Esophagus (tissue), 2 donors: ENCODE results near the gene TXNDC16. TPM values are rescaled to one million over a fixed set of nuclear protein-coding genes. Genes with fewer than 3 reads are reported as not detected.

ENCODE experiments used
- H3K27ac ChIP-seq, 2 donors: one replicate each; pipeline ENCODE4 v1.5.1; 2013; ENCODE audit warnings: low read depth in 2 of 2, mild to moderate bottlenecking in 2 of 2, inconsistent platforms in 1 of 2, low read length in 1 of 2, moderate library complexity in 1 of 2
- H3K27me3 ChIP-seq, 2 donors: one replicate each; pipeline ENCODE4 v1.6.1; 2013; ENCODE audit warnings: low read length in 2 of 2, control low read depth in 1 of 2, mild to moderate bottlenecking in 1 of 2; ENCODE audit not compliant: insufficient read depth in 2 of 2, control insufficient read depth in 1 of 2
- H3K36me3 ChIP-seq, 2 donors: one replicate each; pipeline ENCODE4 v1.6.1; 2013; ENCODE audit warnings: low read length in 1 of 2; ENCODE audit not compliant: control insufficient read depth in 2 of 2, insufficient read depth in 2 of 2
- H3K4me1 ChIP-seq, 2 donors: one replicate each; pipeline ENCODE4 v1.6.1; 2013; ENCODE audit warnings: low read length in 1 of 2; ENCODE audit not compliant: control insufficient read depth in 2 of 2, insufficient read depth in 2 of 2
- H3K4me3 ChIP-seq, 2 donors: one replicate each; pipeline ENCODE4 v1.5.1; 2013; ENCODE audit warnings: low read length in 2 of 2, mild to moderate bottlenecking in 2 of 2, low read depth in 1 of 2, moderate library complexity in 1 of 2
- H3K9me3 ChIP-seq, 2 donors: one replicate each; pipeline ENCODE4 v1.6.1; 2013; ENCODE audit warnings: mild to moderate bottlenecking in 2 of 2, low read depth in 1 of 2, low read length in 1 of 2, moderate library complexity in 1 of 2; ENCODE audit not compliant: control insufficient read depth in 2 of 2, insufficient read depth in 1 of 2
- WGBS, 2 donors: extraction: QIAGEN DNeasy Blood & Tissue Kit; methylation state at CpG; one replicate each; pipeline ENCODE4 v1.1.7; 2013; 5-methylcytosine and 5-hydroxymethylcytosine counted together
- polyA plus RNA-seq, 2 donors: library from polyadenylated mRNA; stranded (reverse); fragments of 200-250 nt; gene quantifications; one replicate each; pipeline ENCODE4 v1.2.3, GENCODE V29; 2013
- donor health status: healthy with polysubstance abuse.
- donor health status: Bipolar disorder and iron deficiency.

The TXNDC16 gene
- polyA plus RNA-seq, 2 donors, result 1.3 to 1.9 TPM

- Histone ChIP-seq H3K36me3 (no peaks in the 10 kb centered on the region), H3K27ac (no peak overlapping the region), H3K9me3 (no peaks in the 10 kb centered on the region), H3K27me3 (no peaks in the 10 kb centered on the region), H3K4me3 (no peak overlapping the region), H3K4me1 (no peaks in the 10 kb centered on the region)
- 73 to 75% methylated on average over 2 of the region's 2 CpGs for WGBS, 2 donors
Observed at GRCh38 chr14:52563120-52563519, 10.8 kb upstream of the TXNDC16 start.

- H3K9me3 ChIP-seq, result no peaks in the 10 kb centered on the region
- WGBS, 2 donors, result 92 to 97% methylated on average over 2 of the region's 2 CpGs
- no peaks in the 10 kb centered on the region for H3K4me1 ChIP-seq
- H3K4me3 ChIP-seq, result no peak overlapping the region
- no peak overlapping the region for H3K27ac ChIP-seq
- no peaks in the 10 kb centered on the region for H3K27me3 ChIP-seq
- no peaks in the 10 kb centered on the region for H3K36me3 ChIP-seq
Observed at GRCh38 chr14:52558688-52559087, 6.4 kb upstream of the TXNDC16 start.

GRCh38 chr14:52553671-52554575 is 1.6 kb upstream of the TXNDC16 start:
- Histone ChIP-seq H3K9me3 (no peaks in the 10 kb centered on the region), H3K27me3 (no peaks in the 10 kb centered on the region), H3K27ac (peak overlapping the region in 1 of 2 donors; percentile 86), H3K4me1 (no peaks in the 10 kb centered on the region), H3K4me3 (peak overlapping the region; percentile 61 to 73), H3K36me3 (no peaks in the 10 kb centered on the region)
- 4 to 5% methylated on average over 22 of the region's 22 CpGs for WGBS, 2 donors

- Histone ChIP-seq H3K4me3 (peak overlapping the region; percentile 61 to 73), H3K4me1 (no peaks in the 10 kb centered on the region), H3K9me3 (no peaks in the 10 kb centered on the region), H3K27ac (peak overlapping the region; percentile 62 to 86), H3K27me3 (no peaks in the 10 kb centered on the region), H3K36me3 (no peaks in the 10 kb centered on the region)
- WGBS, 2 donors, result 1% methylated on average over 57 to 69 of the region's 69 CpGs
Observed at GRCh38 chr14:52553002-52553670, 831 bp upstream of the TXNDC16 start.

- Histone ChIP-seq H3K4me1 (no peaks in the 10 kb centered on the region), H3K4me3 (peak overlapping the region; percentile 79 to 92), H3K9me3 (no peaks in the 10 kb centered on the region), H3K36me3 (no peaks in the 10 kb centered on the region), H3K27me3 (no peaks in the 10 kb centered on the region), H3K27ac (peak overlapping the region; percentile 92 to 97)
- 1 to 3% methylated on average over 8 of the region's 8 CpGs for WGBS, 2 donors
Observed at GRCh38 chr14:52551696-52552062, 626 bp downstream of the TXNDC16 start.

GRCh38 chr14:52551205-52551604 is 1.1 kb downstream of the TXNDC16 start:
- Histone ChIP-seq H3K27ac (no peak overlapping the region), H3K4me3 (peak overlapping the region in 1 of 2 donors; percentile 92), H3K36me3 (no peaks in the 10 kb centered on the region), H3K27me3 (no peaks in the 10 kb centered on the region), H3K9me3 (no peaks in the 10 kb centered on the region), H3K4me1 (no peaks in the 10 kb centered on the region)
- 40 to 47% methylated on average over 6 of the region's 6 CpGs for whole genome bisulfite sequencing, 2 donors

- Histone ChIP-seq H3K9me3 (no peaks in the 10 kb centered on the region), H3K4me1 (no peaks in the 10 kb centered on the region), H3K4me3 (no peak overlapping the region), H3K27ac (no peak overlapping the region), H3K27me3 (no peaks in the 10 kb centered on the region), H3K36me3 (no peaks in the 10 kb centered on the region)
- WGBS, 2 donors, result 94 to 96% methylated on average over 3 of the region's 3 CpGs
Observed at GRCh38 chr14:52550661-52551060, 1.6 kb downstream of the TXNDC16 start.

GRCh38 chr14:52547526-52547925 is 4.8 kb downstream of the TXNDC16 start:
- H3K27ac ChIP-seq, result no peak overlapping the region
- no peak overlapping the region for H3K4me3 ChIP-seq
- no peaks in the 10 kb centered on the region for H3K9me3 ChIP-seq
- no peaks in the 10 kb centered on the region for H3K36me3 ChIP-seq
- 87 to 89% methylated on average over 3 of the region's 3 CpGs for WGBS, 2 donors
- H3K4me1 ChIP-seq, result no peaks in the 10 kb centered on the region
- no peaks in the 10 kb centered on the region for H3K27me3 ChIP-seq

- Histone ChIP-seq H3K4me1 (no peaks in the 10 kb centered on the region), H3K27ac (no peak overlapping the region)
- 58 to 72% methylated on average over 2 of the region's 2 CpGs for WGBS, 2 donors
Observed at GRCh38 chr14:52547027-52547426, 5.3 kb downstream of the TXNDC16 start.

More at GRCh38 chr14:52547027-52547426, 5.3 kb downstream of the TXNDC16 start:
- H3K4me3 ChIP-seq, result no peak overlapping the region
- no peaks in the 10 kb centered on the region for H3K36me3 ChIP-seq
- no peaks in the 10 kb centered on the region for H3K9me3 ChIP-seq
- no peaks in the 10 kb centered on the region for H3K27me3 ChIP-seq
